Measurements from ENCODE around the gene IL17C. TPM values are rescaled to one million over a fixed set of nuclear protein-coding genes. Genes with fewer than 3 reads are reported as not detected.

The IL17C gene
- polyA plus RNA-seq, 1 of the 3 experiments (the other 2 are of a cell fraction) = 0.07 TPM

- Histone ChIP-seq H3K9me2 (no peaks in the 10 kb centered on the region), H4K20me1 (ENCODE audit: insufficient read depth) (no peaks in the 10 kb centered on the region; the same call in 1 of the 2 replicates), H3K4me3 (ENCODE audit: low read depth in 2 of 2, low read length in 1 of 2) (no peak overlapping the region), H3K9ac (no peak overlapping the region), H3K4me2 (no peak overlapping the region), H3K36me3 (replicated peaks in 1 of 2; ENCODE audit: control insufficient read depth in 1 of 2, insufficient read depth in 2 of 2, low read length in 1 of 2) (peaks cover 19 to 48% of the 10 kb centered on the region in 2 experiments), H3K4me1 (ENCODE audit: control insufficient read depth in 1 of 2, insufficient read depth in 2 of 2, low read depth in 1 of 2, low read length in 1 of 2) (no peaks in the 10 kb centered on the region), H3K9me3 (no peaks in the 10 kb centered on the region), H3K27ac (ENCODE audit: low read depth in 2 of 2, low read length in 1 of 2) (no peak overlapping the region), H3K79me2 (ENCODE audit: insufficient read depth) (peaks cover 34% of the 10 kb centered on the region; the same call in 1 of the 2 replicates), H2AFZ (ENCODE audit: low read depth) (no peak overlapping the region), H3K27me3 (ENCODE audit: insufficient read depth) (no peaks in the 10 kb centered on the region), H3F3A (replicated peaks; ENCODE audit: insufficient read depth) (no peaks in the 10 kb centered on the region)
- DNase-seq = no peak
- TF ChIP-seq EP300 (IDR thresholded peaks at IDR 0.05; ENCODE audit: borderline replicate concordance in 1 of 2, low read depth in 1 of 2, low read length in 1 of 2) (no peak), USF2 (IDR thresholded peaks at IDR 0.05; ENCODE audit: borderline replicate concordance, low read depth, low read length) (no peak), ELF1 (IDR thresholded peaks at IDR 0.05) (no peak), TAF1 (IDR thresholded peaks at IDR 0.05; ENCODE audit: borderline replicate concordance, low read depth, low read length) (no peak), YY1 (IDR thresholded peaks at IDR 0.05; ENCODE audit: low read depth) (no peak), POLR2AphosphoS5 (IDR thresholded peaks at IDR 0.05; ENCODE audit: low read depth, low read length) (no peak), ZBTB33 (IDR thresholded peaks at IDR 0.05; ENCODE audit: borderline replicate concordance, low read depth) (no peak), GATA2 (CRISPR knock-in tag; IDR thresholded peaks at IDR 0.05) (no peak), MEF2A (IDR thresholded peaks at IDR 0.05; ENCODE audit: borderline replicate concordance, low read depth) (no peak), MAX (IDR thresholded peaks at IDR 0.05; ENCODE audit: low read depth) (no peak), SIN3A (IDR thresholded peaks at IDR 0.05; ENCODE audit: borderline replicate concordance, low read depth, low read length) (no peak), JUND (IDR thresholded peaks at IDR 0.05) (no peak), EZH2phosphoT487 (IDR thresholded peaks at IDR 0.05; ENCODE audit: borderline replicate concordance, low read depth) (no peak), PBX3 (IDR thresholded peaks at IDR 0.05) (no peak), RAD21 (IDR thresholded peaks at IDR 0.05; ENCODE audit: low read length) (no peak), MXI1 (IDR thresholded peaks at IDR 0.05; ENCODE audit: low read depth, low read length) (no peak)
- TF ChIP-seq, protein P1, sequence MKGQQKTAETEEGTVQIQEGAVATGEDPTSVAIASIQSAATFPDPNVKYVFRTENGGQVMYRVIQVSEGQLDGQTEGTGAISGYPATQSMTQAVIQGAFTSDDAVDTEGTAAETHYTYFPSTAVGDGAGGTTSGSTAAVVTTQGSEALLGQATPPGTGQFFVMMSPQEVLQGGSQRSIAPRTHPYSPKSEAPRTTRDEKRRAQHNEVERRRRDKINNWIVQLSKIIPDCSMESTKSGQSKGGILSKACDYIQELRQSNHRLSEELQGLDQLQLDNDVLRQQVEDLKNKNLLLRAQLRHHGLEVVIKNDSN (IDR thresholded peaks at IDR 0.05; ENCODE audit: borderline replicate concordance, low read depth) = no peak
- TF ChIP-seq, protein P2, sequence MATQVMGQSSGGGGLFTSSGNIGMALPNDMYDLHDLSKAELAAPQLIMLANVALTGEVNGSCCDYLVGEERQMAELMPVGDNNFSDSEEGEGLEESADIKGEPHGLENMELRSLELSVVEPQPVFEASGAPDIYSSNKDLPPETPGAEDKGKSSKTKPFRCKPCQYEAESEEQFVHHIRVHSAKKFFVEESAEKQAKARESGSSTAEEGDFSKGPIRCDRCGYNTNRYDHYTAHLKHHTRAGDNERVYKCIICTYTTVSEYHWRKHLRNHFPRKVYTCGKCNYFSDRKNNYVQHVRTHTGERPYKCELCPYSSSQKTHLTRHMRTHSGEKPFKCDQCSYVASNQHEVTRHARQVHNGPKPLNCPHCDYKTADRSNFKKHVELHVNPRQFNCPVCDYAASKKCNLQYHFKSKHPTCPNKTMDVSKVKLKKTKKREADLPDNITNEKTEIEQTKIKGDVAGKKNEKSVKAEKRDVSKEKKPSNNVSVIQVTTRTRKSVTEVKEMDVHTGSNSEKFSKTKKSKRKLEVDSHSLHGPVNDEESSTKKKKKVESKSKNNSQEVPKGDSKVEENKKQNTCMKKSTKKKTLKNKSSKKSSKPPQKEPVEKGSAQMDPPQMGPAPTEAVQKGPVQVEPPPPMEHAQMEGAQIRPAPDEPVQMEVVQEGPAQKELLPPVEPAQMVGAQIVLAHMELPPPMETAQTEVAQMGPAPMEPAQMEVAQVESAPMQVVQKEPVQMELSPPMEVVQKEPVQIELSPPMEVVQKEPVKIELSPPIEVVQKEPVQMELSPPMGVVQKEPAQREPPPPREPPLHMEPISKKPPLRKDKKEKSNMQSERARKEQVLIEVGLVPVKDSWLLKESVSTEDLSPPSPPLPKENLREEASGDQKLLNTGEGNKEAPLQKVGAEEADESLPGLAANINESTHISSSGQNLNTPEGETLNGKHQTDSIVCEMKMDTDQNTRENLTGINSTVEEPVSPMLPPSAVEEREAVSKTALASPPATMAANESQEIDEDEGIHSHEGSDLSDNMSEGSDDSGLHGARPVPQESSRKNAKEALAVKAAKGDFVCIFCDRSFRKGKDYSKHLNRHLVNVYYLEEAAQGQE (IDR thresholded peaks at IDR 0.05; ENCODE audit: low read depth, low read length) = no peak
- ChIA-PET POLR2A (no interaction called here), CTCF (no interaction called here)
- WGBS (ENCODE audit: low lambda C conversion rate) = 94% methylated on average over 10 of the region's 10 CpGs
Observed at GRCh38 chr16:88591577-88592021, 46.8 kb upstream of the IL17C start.

Data from SK-N-SH (cell line).